Colonic mucosa (tissue), 4 donors: ENCODE results near the gene ZNF526. TPM values are rescaled to one million over a fixed set of nuclear protein-coding genes. Genes with fewer than 3 reads are reported as not detected.
"Not testable (repeated sequence)": the region's sequence is repeated elsewhere in the genome, so short reads cannot be mapped to it uniquely, and the experiment has no call there.

Source experiments
- DNase-seq: peaks from one replicate; pipeline ENCODE4 v3.0.0-alpha.2; 2020
- H3K27ac ChIP-seq: fragments of 200-600 bp; one replicate; pipeline ENCODE4 v1.8.0; 2021
- H3K27me3 ChIP-seq: fragments of 200-600 bp; one replicate; pipeline ENCODE4 v1.8.0; 2021
- H3K36me3 ChIP-seq: fragments of 200-600 bp; one replicate; pipeline ENCODE4 v1.8.0; 2021
- H3K4me1 ChIP-seq: fragments of 200-600 bp; one replicate; pipeline ENCODE4 v1.8.0; 2021; ENCODE audit warnings: mild to moderate bottlenecking
- H3K4me3 ChIP-seq: fragments of 200-600 bp; one replicate; pipeline ENCODE4 v1.8.0; 2021
- H3K9ac ChIP-seq, 2 donors: one replicate each; pipeline ENCODE4 v1.7.0; 2013; ENCODE audit warnings: control low read depth in 2 of 2, low read depth in 2 of 2, low read length in 2 of 2
- H3K9me3 ChIP-seq: fragments of 200-600 bp; one replicate; pipeline ENCODE4 v1.8.0; 2021
- CTCF ChIP-seq: fragments of 200-600 bp; IDR thresholded peaks from one replicate; pipeline ENCODE4 v1.8.0; 2022; ENCODE audit warnings: antibody characterized with exemption, mild to moderate bottlenecking
- intact Hi-C: fragments of 100-400 bp; cut with DNase I; formaldehyde crosslinking; loops from one replicate; pipeline ENCODE4 v1.14.1; 2022
- total RNA-seq, 2 donors: library from RNA; stranded (reverse); fragmentation: NEBNext Ultra II Directional in 1 of 2; extraction: Animal tissue kit (Norgen Biotek cat#: 25700) in 1 of 2; gene quantifications; one replicate each; pipeline ENCODE4 v1.2.1, GENCODE V29; 2021
- donor health status: healthy.
- donor health status: DM: no; HTN: no; CAD: no.
- donor health status: DM: no; HTN: no; CAD: no.

The ZNF526 gene
- total RNA-seq, 2 donors from 2014 or later: 9.3 to 12.8 TPM

DNA sequence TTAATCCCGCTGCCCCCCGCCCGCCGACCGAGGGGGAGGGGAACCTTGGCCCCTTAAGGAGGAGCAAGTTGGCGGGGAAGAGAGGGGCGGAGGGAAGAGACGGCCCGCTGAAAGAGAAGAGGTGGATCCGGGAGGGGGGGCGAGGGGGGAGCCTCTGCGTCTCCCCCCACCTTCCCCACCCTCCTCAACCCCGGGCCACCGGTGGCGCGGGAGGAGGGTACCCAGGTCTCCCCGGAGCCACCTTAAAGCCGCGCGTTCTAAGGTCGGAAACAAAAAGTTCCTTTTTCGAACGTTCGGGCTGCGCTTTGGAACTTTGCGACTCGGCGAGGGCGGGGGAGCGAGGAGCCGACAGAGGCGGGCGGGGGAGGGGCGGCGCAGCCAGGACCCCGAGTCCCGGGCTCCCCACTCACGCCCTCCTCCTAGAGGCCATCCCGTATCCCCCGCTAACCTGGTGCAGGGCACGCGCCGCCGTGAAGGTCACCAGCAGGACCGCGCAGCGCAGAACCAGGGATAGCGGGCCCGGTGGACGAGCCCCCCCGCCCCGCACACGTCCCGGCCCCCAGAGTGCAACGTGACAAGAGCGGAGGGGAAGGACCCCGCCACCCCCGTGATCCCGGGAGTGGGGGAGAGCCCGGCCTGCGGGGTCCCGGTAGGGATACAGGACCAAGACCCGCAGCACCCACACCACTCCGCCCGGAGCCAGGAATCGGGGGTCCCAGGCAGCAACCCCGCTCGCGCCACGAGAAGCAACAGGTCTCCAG lies 34.2 kb downstream of the ZNF526 start:
- Histone ChIP-seq H3K4me1 (peaks cover 10% of the 10 kb centered on the region), H3K9ac (peak overlapping the region; percentile 97 to 100), H3K27me3 (no peaks in the 10 kb centered on the region), H3K36me3 (no peaks in the 10 kb centered on the region), H3K9me3 (no peaks in the 10 kb centered on the region), H3K27ac (peak overlapping the region; percentile 93), H3K4me3 (peak overlapping the region; percentile 86)
- intact Hi-C loops: no loop called here
- peak; percentile 86 for DNase-seq
- no peak for TF ChIP-seq CTCF

DNA sequence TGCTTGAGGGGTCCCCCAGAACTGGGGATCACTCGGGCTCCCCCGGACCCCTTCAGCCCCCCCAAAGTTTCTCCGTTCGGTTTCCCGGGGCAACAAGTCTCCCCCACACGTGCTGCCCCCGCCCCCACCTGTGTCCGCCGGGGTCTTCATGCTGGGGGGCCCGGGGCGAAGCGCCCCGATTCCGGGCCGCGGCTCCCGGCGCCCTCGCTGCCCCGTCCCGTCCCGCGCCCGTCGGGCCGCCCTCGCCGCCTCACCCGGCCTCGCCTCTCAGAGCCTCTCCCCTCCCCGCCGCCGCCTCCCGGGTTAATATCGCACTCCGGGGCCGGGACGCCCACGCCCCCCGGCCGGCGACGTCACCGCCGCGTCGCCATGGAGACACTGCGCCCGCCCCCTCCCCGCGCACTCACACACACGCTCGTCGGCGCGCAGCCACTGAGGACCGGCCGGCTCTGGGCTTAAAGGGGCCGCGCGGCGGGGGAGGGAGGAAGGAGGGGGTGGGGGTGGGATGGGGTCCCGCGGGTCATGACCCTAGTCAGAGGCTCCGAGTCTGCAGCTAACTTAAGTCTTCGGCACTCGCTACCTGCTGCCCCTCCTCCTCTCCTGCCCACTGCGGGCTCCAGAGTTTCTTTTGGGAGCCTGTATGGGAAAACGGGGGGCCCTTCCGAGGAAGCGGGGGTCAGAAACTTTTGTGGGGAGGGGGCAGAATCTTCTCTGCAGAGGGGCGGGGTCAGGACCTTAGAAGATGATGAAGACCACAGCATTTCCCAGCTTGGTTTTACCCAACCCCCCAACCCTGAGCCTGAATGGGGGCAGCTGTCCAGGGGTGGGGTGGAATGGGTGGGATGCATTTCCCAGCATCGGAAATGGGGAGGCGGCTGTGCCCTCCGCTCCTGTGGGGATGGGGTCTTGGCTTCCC lies 35.0 kb downstream of the ZNF526 start, which contains the start of gene ERF:
Gene ERF, minus strand, starts transcription at position 279 of the 916 bp plus-strand sequence. Its CDS starts 129 bp downstream, at position 150.
- H3K9me3 ChIP-seq: no peaks in the 10 kb centered on the region
- intact Hi-C loops: no loop called here
- peak within 1 kb of the TSS; percentile 86 for H3K4me3 ChIP-seq
- H3K9ac ChIP-seq: peak within 1 kb of the TSS; percentile 97 to 100
- peak within 1 kb of the TSS; percentile 93 for H3K27ac ChIP-seq
- H3K36me3 ChIP-seq: no peaks in the 10 kb centered on the region
- no peaks in the 10 kb centered on the region for H3K27me3 ChIP-seq
- peaks cover 10% of the 10 kb centered on the region for H3K4me1 ChIP-seq
- no peak for TF ChIP-seq CTCF
- peak; percentile 95 for DNase-seq

- intact Hi-C loops: no loop called here
- Histone ChIP-seq H3K36me3 (no peaks in the 10 kb centered on the region), H3K9ac (peak overlapping the region; percentile 74 to 88), H3K4me3 (peak overlapping the region; percentile 86), H3K27me3 (no peaks in the 10 kb centered on the region), H3K4me1 (peaks cover 10% of the 10 kb centered on the region), H3K27ac (peak overlapping the region; percentile 93), H3K9me3 (no peaks in the 10 kb centered on the region)
- no peak for TF ChIP-seq CTCF
- peak; percentile 47 for DNase-seq
These were observed 35.9 kb downstream of the ZNF526 start for GRCh38 chr19:42255766-42256745.

DNA sequence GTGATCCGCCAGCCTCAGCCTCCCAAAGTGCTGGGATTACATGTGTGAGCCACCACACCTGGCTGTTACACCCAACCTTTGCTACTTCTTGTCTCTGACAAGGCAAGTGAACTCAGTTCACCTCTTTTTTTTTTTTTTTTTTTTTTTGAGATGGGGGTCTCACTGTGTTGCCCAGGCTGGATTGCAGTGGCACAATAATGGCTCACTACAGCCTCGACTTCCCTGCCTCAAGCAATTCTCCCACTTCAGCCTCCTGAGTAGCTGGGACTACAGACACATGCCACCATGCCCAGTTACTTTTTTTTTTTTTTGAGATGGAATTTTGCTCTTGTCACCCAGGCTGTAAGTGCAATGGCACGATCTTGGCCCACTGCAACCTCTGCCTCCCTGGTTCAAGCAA lies 37.7 kb downstream of the ZNF526 start:
- intact Hi-C loops, H3K4me3 ChIP-seq, H3K27ac ChIP-seq, DNase-seq, H3K27me3 ChIP-seq, H3K9me3 ChIP-seq, H3K9ac ChIP-seq, H3K36me3 ChIP-seq, H3K4me1 ChIP-seq: not testable (repeated sequence)

DNA sequence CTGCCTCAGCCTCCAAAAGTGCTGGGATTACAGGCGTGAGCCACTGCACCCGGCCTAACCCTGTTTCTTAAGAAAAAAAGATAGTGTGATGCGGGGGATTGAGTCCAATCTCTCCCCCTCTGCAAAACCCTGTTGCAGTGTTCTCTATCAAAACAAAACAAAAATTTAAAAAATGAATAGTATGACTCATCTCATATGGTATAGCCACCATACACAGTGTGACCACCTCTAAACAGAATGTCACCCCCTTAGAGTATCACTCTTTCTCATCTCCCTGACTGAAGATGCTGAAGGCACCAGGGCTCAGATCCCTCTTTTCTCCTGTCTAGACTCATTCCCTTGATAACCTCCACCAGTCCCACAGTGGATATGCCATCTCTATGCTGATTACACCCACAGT lies 41.7 kb downstream of the ZNF526 start:
- intact Hi-C loops: no loop called here
- Histone ChIP-seq H3K9ac (no peak overlapping the region), H3K4me3 (no peak overlapping the region), H3K9me3 (no peaks in the 10 kb centered on the region), H3K4me1 (no peaks in the 10 kb centered on the region), H3K27me3 (no peaks in the 10 kb centered on the region), H3K36me3 (no peaks in the 10 kb centered on the region), H3K27ac (no peak overlapping the region)
- TF ChIP-seq CTCF: no peak
- no peak for DNase-seq

GRCh38 chr19:42266105-42266504 lies 46.0 kb downstream of the ZNF526 start:
- not testable (repeated sequence) for DNase-seq, H3K36me3 ChIP-seq, H3K9ac ChIP-seq

GRCh38 chr19:42266928-42267603 lies 47.0 kb downstream of the ZNF526 start:
- Histone ChIP-seq H3K9ac (peak overlapping the region in 1 of 2 donors; percentile 99), H3K4me1 (peaks cover 14% of the 10 kb centered on the region)
- H3K36me3 ChIP-seq, H3K27ac ChIP-seq, H3K4me3 ChIP-seq, intact Hi-C loops, H3K9me3 ChIP-seq, DNase-seq, H3K27me3 ChIP-seq: not testable (repeated sequence)

More at GRCh38 chr19:42266105-42266504, 46.0 kb downstream of the ZNF526 start:
- H3K27ac ChIP-seq, H3K27me3 ChIP-seq, H3K9me3 ChIP-seq, H3K4me3 ChIP-seq, intact Hi-C loops: not testable (repeated sequence)
- peaks cover 13% of the 10 kb centered on the region for H3K4me1 ChIP-seq
